SK-N-SH treated with all-trans-retinoic acid at 6 μM for 48 hours (cell line): ENCODE data around the gene FAM228B.

Source experiments
- ARNTL ChIP-seq: fragments of 450-650 bp; formaldehyde crosslinking; IDR thresholded peaks from 2 replicates; pipeline ENCODE4 v1.5.0; 2020; ENCODE audit warnings: low read depth, mild to moderate bottlenecking, moderate library complexity, borderline replicate concordance
- ESRRG ChIP-seq: fragments of 250-450 bp; sonication (Bioruptor Pico); IDR thresholded peaks from 2 replicates; pipeline ENCODE4 v1.6.1; 2021; ENCODE audit warnings: mild to moderate bottlenecking
- GLIS3 ChIP-seq: fragments of 250-450 bp; sonication (Bioruptor Pico); IDR thresholded peaks from 2 replicates; pipeline ENCODE4 v1.5.0; 2020; ENCODE audit warnings: mild to moderate bottlenecking, moderate library complexity
- ISL1 ChIP-seq: fragments of 250-450 bp; sonication (Bioruptor Pico); IDR thresholded peaks from 2 replicates; pipeline ENCODE4 v2.1.2; 2022; ENCODE audit warnings: mild to moderate bottlenecking, moderate library complexity
- TCF4 ChIP-seq: fragments of 250-450 bp; sonication (Bioruptor Pico); IDR thresholded peaks from 2 replicates; pipeline ENCODE4 v1.8.0; 2021; ENCODE audit warnings: mild to moderate bottlenecking, moderate library complexity, borderline replicate concordance
- ZFP3 ChIP-seq: fragments of 250-450 bp; sonication (Bioruptor Pico); IDR thresholded peaks from 2 replicates; pipeline ENCODE4 v1.5.0; 2020; ENCODE audit warnings: mild to moderate bottlenecking, moderate library complexity
- ZFP30 ChIP-seq: fragments of 450-650 bp; formaldehyde crosslinking; IDR thresholded peaks from 2 replicates; pipeline ENCODE4 v1.5.0; 2022; ENCODE audit warnings: mild to moderate bottlenecking, moderate library complexity

GRCh38 chr2:24132543-24132942 lies 9.3 kb downstream of the FAM228B start:
- no peak for TF ChIP-seq GLIS3 (CRISPR knock-in tag)
- TF ChIP-seq ZFP30 (CRISPR knock-in tag) = no peak
- no peak for TF ChIP-seq ESRRG
- TF ChIP-seq TCF4 (CRISPR knock-in tag) = no peak
- no peak for TF ChIP-seq ARNTL
- TF ChIP-seq ZFP3 = no peak
- no peak for TF ChIP-seq ISL1 (CRISPR knock-in tag)
